ENCODE measurements around the gene HOXA10.

DNA sequence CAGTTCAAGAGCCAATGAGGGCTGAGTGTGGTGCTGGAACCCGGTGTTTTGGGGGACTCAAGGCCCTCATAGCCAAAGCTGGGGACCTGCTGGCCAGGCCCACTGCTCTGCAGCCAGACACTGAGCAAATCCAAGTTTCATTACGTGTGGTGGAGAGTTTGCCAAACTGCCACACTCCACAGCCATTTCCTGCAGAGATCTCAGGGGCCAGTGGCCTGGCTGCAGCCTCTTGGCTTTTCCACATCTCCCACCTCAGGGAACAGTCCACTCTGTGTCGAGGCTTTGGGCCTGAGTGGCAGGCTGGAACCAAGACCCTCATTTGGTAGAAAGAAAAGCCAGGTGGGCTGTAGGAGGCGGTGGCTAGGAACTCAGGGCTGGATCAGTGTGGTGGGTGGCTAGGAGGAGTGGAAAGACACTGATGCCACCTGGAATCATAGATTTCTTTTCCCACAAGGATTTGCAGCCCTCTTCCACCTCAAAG lies 7.7 kb upstream of the HOXA10 start:
- TF ChIP-seq CTCF (IDR thresholded peaks at IDR 0.05; ENCODE audit: low read depth, low read length, missing input control) (no peak), RAD21 (IDR thresholded peaks at IDR 0.05) (no peak), SP1 (IDR thresholded peaks at IDR 0.05) (no peak), TAF1 (conservative IDR thresholded peaks at IDR 0.05) (no peak), JUND (IDR thresholded peaks at IDR 0.05) (no peak), HNF4G (IDR thresholded peaks at IDR 0.05) (no peak), ATF3 (IDR thresholded peaks at IDR 0.05) (no peak)
